K562 (cell line): ENCODE results near the gene ABCF3. TPM values are rescaled to one million over a fixed set of nuclear protein-coding genes. Genes with fewer than 3 reads are reported as not detected.

Experiments
- ATAC-seq: fragments of 200-7000 bp; cut with Tn5 transposase; 3 replicates; pipeline ENCODE4 v1.9.1; 2020; ENCODE audit warnings: moderate library complexity
- BruUV-seq: library from RNA; stranded (reverse); fragments of 400-500 nt; replicated peaks from 2 replicates; lab custom pipeline; 2021; lab: Mats Ljungman, UMichigan
- CTCF ChIA-PET: fragments of 300-600 bp; formaldehyde crosslinking; extraction: SDS; loops from one replicate; lab custom pipeline; 2021; ENCODE audit warnings: low intra/inter-chr PET ratio; lab: Yijun Ruan, JAX
- POLR2A ChIA-PET: fragments of 300-600, 350-650 bp; sonication (Branson Sonifier 250); formaldehyde crosslinking; extraction: SDS; loops from one replicate; lab custom pipeline; 2021; ENCODE audit warnings: antibody characterized with exemption, inconsistent platforms; lab: Yijun Ruan, JAX
- DNase-seq, 4 experiments: peaks; one replicate each; pipeline versions ENCODE4 v3.0.0 to v3.0.0-alpha.2; 2011 to 2018; ENCODE audit warnings: low spot score in 3 of 4, mixed read lengths in 3 of 4; ENCODE audit errors: extremely low read depth in 1 of 4
- FAIRE-seq: peaks from 2 replicates; lab custom pipeline; 2011; peaks lifted over from hg19 to GRCh38; lab: Jason Lieb, UNC
- H2AFZ ChIP-seq: 2 replicates; pipeline ENCODE4 v1.6.0; 2011; ENCODE audit warnings: low read depth, low read length, control low read depth, inconsistent platforms
- H3K27ac ChIP-seq: fragments of 200-600 bp; 3 replicates; pipeline ENCODE4 v1.8.0; 2011; ENCODE audit warnings: low read depth, mild to moderate bottlenecking, control low read depth, inconsistent platforms, low read length, moderate library complexity, mixed read lengths; ENCODE audit errors: extremely low read depth
- H3K27me3 ChIP-seq, 2 experiments: fragments of 300-600 bp in 1 of 2; 2 replicates in 1 of 2; 3 replicates in 1 of 2; pipeline versions ENCODE4 v1.6.0 to v1.8.0; 2011; ENCODE audit warnings: inconsistent platforms in 2 of 2, low read length in 2 of 2, mild to moderate bottlenecking in 1 of 2, mixed read lengths in 1 of 2, moderate library complexity in 1 of 2; ENCODE audit not compliant: control insufficient read depth in 2 of 2, insufficient read depth in 2 of 2
- H3K36me3 ChIP-seq: fragments of 300-600 bp; 3 replicates; pipeline ENCODE4 v1.8.0; 2011; ENCODE audit warnings: mild to moderate bottlenecking, low read length, inconsistent platforms; ENCODE audit not compliant: control insufficient read depth, insufficient read depth
- H3K4me1 ChIP-seq, 2 experiments: fragments of 200-600 bp in 1 of 2; replicated peaks in 1 of 2; 2 replicates in 1 of 2; 3 replicates in 1 of 2; pipeline versions ENCODE4 v1.5.1 to v1.8.0; 2011; ENCODE audit warnings: inconsistent platforms in 2 of 2, low read length in 2 of 2, mild to moderate bottlenecking in 1 of 2, mixed read lengths in 1 of 2, moderate library complexity in 1 of 2; ENCODE audit not compliant: control insufficient read depth in 2 of 2, insufficient read depth in 2 of 2
- H3K4me2 ChIP-seq: 2 replicates; pipeline ENCODE4 v1.6.1; 2011; ENCODE audit warnings: low read length, control low read depth, inconsistent platforms, mixed read lengths; ENCODE audit not compliant: insufficient read depth
- H3K4me3 ChIP-seq: fragments of 200-600 bp; sonication (generic), shearing (Covaris generic); 2 replicates; pipeline ENCODE4 v1.5.1; 2016; ENCODE audit warnings: control low read depth, inconsistent platforms
- H3K79me2 ChIP-seq: fragments of 200-600 bp; 3 replicates; pipeline ENCODE4 v1.8.0; 2011; ENCODE audit warnings: low read length, inconsistent platforms; ENCODE audit not compliant: control insufficient read depth, insufficient read depth
- H3K9ac ChIP-seq, 2 experiments: 2 replicates each; pipeline versions ENCODE4 v1.6.0 to v1.6.1; 2011; ENCODE audit warnings: low read depth in 2 of 2, low read length in 2 of 2, control low read depth in 1 of 2, inconsistent platforms in 1 of 2, mild to moderate bottlenecking in 1 of 2, mixed read lengths in 1 of 2; ENCODE audit not compliant: insufficient read depth in 1 of 2
- H3K9me1 ChIP-seq: one replicate; pipeline ENCODE4 v1.6.0; 2011; ENCODE audit warnings: inconsistent platforms, mild to moderate bottlenecking, low read length, moderate library complexity; ENCODE audit not compliant: control insufficient read depth, insufficient read depth
- H3K9me3 ChIP-seq: replicated peaks from 2 replicates; pipeline ENCODE4 v1.5.1; 2011; ENCODE audit warnings: low read depth, low read length, inconsistent platforms; ENCODE audit not compliant: control insufficient read depth, insufficient read depth
- H4K20me1 ChIP-seq: replicated peaks from 2 replicates; pipeline ENCODE4 v1.6.1; 2011; ENCODE audit warnings: low read length, inconsistent platforms, mixed read lengths; ENCODE audit not compliant: control insufficient read depth, insufficient read depth
- ATF1 ChIP-seq, 2 experiments: fragments of 450-650 bp in 1 of 2; IDR thresholded peaks; 2 replicates each; pipeline ENCODE4 v1.6.1; 2016; ENCODE audit warnings: missing compliant biosample characterization in 1 of 2, missing genetic modification characterization in 1 of 2
- KDM5B ChIP-seq: fragments of 200-600 bp; sonication (generic); IDR thresholded peaks from 2 replicates; pipeline ENCODE4 v1.6.1; 2012; ENCODE audit warnings: low read depth, mild to moderate bottlenecking, moderate library complexity, low read length, control low read depth, inconsistent platforms; ENCODE audit not compliant: insufficient replicate concordance
- KLF13 ChIP-seq: fragments of 450-650 bp; IDR thresholded peaks from 2 replicates; pipeline ENCODE4 v1.6.1; 2016; ENCODE audit warnings: missing genetic modification characterization, low read depth, mild to moderate bottlenecking, missing compliant biosample characterization, moderate library complexity, borderline replicate concordance
- RBFOX2 ChIP-seq: fragments of 200-400 bp; formaldehyde crosslinking; IDR thresholded peaks from 2 replicates; pipeline ENCODE4 v1.6.1; 2017; ENCODE audit warnings: low read depth, mild to moderate bottlenecking, low read length, moderate library complexity
- WGBS: fragments of 100-300 bp; shearing (Covaris generic); methylation state at CpG from one replicate; pipeline ENCODE4 v1.1.6; 2016; ENCODE audit warnings: low coverage, mixed read lengths; ENCODE audit not compliant: insufficient coverage; ENCODE audit errors: missing lambda C conversion rate; 5-methylcytosine and 5-hydroxymethylcytosine counted together
- in situ Hi-C: fragments of 300-500 bp; cut with MboI; formaldehyde crosslinking; loops from 4 replicates; pipeline ENCODE4 v1.15.0; 2018; ENCODE audit warnings: inconsistent platforms, mixed read lengths
- intact Hi-C: fragments of 100-400 bp; cut with micrococcal nuclease; formaldehyde crosslinking; loops from 2 replicates; pipeline ENCODE4 v1.14.2; 2022
- polyA plus RNA-seq, 8 experiments: library from polyadenylated mRNA; depleted of rRNA in 4 of 8; stranded (reverse) in 5 of 8; unstranded in 3 of 8; fragments of >200 nt; fragmentation: Nextera tagmentation in 2 of 8; fragmentation: Illumina TruSeq in 1 of 8; extraction: Ambion mirVana in 2 of 8; extraction: Trizol in 1 of 8; gene quantifications; 2 replicates each; pipeline versions ENCODE4 v1.2.1 to v1.2.3, GENCODE V29; 2011 to 2014; ENCODE audit warnings: inconsistent platforms in 1 of 8, missing spikeins in 1 of 8
- total RNA-seq, 7 experiments: library from RNA; depleted of rRNA in 6 of 7; stranded (reverse); fragments of >200 nt in 6 of 7; fragmentation: Illumina TruSeq in 2 of 7; extraction: Trizol in 2 of 7; gene quantifications; 2 replicates each; pipeline versions ENCODE4 v1.2.1 to v1.2.3, GENCODE V29; 2011 to 2021; ENCODE audit warnings: low replicate concordance in 1 of 7

The ABCF3 gene
- total and polyA plus RNA-seq, 9 of the 15 experiments (the other 6 are each of a cell fraction or from before 2014, with no cell fraction given), result 6.7 to 77.9 (median 45.1) TPM

GRCh38 chr3:184188080-184188479 lies 2.1 kb downstream of the ABCF3 start:
- Histone ChIP-seq H3K4me1 (peaks cover 17 to 32% of the 10 kb centered on the region in 2 experiments), H3K27me3 (no peaks in the 10 kb centered on the region), H3K9ac (peak overlapping the region in 1 of 2 experiments; percentile 48; a peak in 2 of 4 replicates), H3K36me3 (peaks cover 83% of the 10 kb centered on the region), H3K79me2 (peaks cover 31% of the 10 kb centered on the region), H3K9me1 (peaks cover 4% of the 10 kb centered on the region), H2AFZ (no peak overlapping the region), H3K4me2 (no peak overlapping the region), H3K4me3 (no peak overlapping the region), H3K27ac (no peak overlapping the region), H4K20me1 (no peaks in the 10 kb centered on the region), H3K9me3 (no peaks in the 10 kb centered on the region)
- DNase-seq (no peak), ATAC-seq (no peak), FAIRE-seq (no peak)
- no peak for TF ChIP-seq KLF13 (tag)
- TF ChIP-seq RBFOX2, result peak; percentile 53
- intact Hi-C loops (no loop called here), in situ Hi-C loops (no loop called here)
- no TSS peak for BruUV-seq
- ChIA-PET POLR2A (interaction anchor here (0.5 to 1.1 kb wide), 5 partner anchors 8 to 239 kb away, joined by 3 read pairs; partner anchors contain the start of gene DVL3), CTCF (no interaction called here)
- WGBS, result 93% methylated on average over 17 of the region's 17 CpGs

GRCh38 chr3:184189421-184189820 lies 3.4 kb downstream of the ABCF3 start:
- POLR2A ChIA-PET, result interaction anchor here (0.6 to 0.8 kb wide), 2 partner anchors 13 to 16 kb away, joined by 3 read pairs; no protein-coding TSS in a partner anchor
- H3K27ac ChIP-seq, result no peak overlapping the region
- H2AFZ ChIP-seq, result no peak overlapping the region
- H3K4me3 ChIP-seq, result no peak overlapping the region
- no peaks in the 10 kb centered on the region for H3K9me3 ChIP-seq
- H3K9me1 ChIP-seq, result peaks cover 4% of the 10 kb centered on the region
- no peaks in the 10 kb centered on the region for H3K27me3 ChIP-seq
- intact Hi-C loops, result no loop called here
- ATAC-seq, result no peak
- CTCF ChIA-PET, result no interaction called here
- WGBS, result 92% methylated on average over 13 of the region's 13 CpGs
- H3K4me2 ChIP-seq, result no peak overlapping the region
- FAIRE-seq, result no peak
- H3K4me1 ChIP-seq, result peaks cover 15 to 23% of the 10 kb centered on the region in 2 experiments
- H3K79me2 ChIP-seq, result peaks cover 31% of the 10 kb centered on the region
- in situ Hi-C loops, result no loop called here
- no peak for DNase-seq
- peaks cover 83% of the 10 kb centered on the region for H3K36me3 ChIP-seq
- 0 out of 2 replicates have a peak, but pooled peaks cover 4% of the 10 kb centered on the region for H4K20me1 ChIP-seq
- BruUV-seq, result no TSS peak
- H3K9ac ChIP-seq, result 0 out of 4 replicates have a peak overlapping the region, but pooled peaks of 1 of the 2 experiments have one; percentile 1
- no peak for TF ChIP-seq KDM5B
- no peak for TF ChIP-seq ATF1 (CRISPR knock-in tag; IDR thresholded peaks at IDR 0.05)
- TF ChIP-seq ATF1 (tag; IDR thresholded peaks at IDR 0.05), result no peak
- TF ChIP-seq, all 486 proteins: peak for 0
